T47D (cell line): ENCODE results near the gene PYCARD.

ENCODE experiments used
- DNase-seq, 2 experiments: peaks; one replicate each; pipeline versions ENCODE4 v3.0.0 to v3.0.0-alpha.2; 2011 to 2012; ENCODE audit warnings: low read depth in 1 of 2, low spot score in 1 of 2
- JUND ChIP-seq: IDR thresholded peaks from 2 replicates; pipeline ENCODE4 v1.6.1; 2012; ENCODE audit warnings: low read depth
- in situ Hi-C: cut with HindIII; loops from 2 replicates; pipeline ENCODE4 v1.10.0; 2016; ENCODE audit warnings: low sequenced_read_pairs, low pct_unique_long_range_greater_than_20kb

The PYCARD gene

GRCh38 chr16:31192856-31193642 is 9.5 kb downstream of the PYCARD start:
- DNase-seq: no peak
- in situ Hi-C loops: no loop called here
- no peak for TF ChIP-seq JUND

- TF ChIP-seq JUND: no peak
- DNase-seq: no peak
- in situ Hi-C loops: no loop called here
These were observed 10.7 kb downstream of the PYCARD start for GRCh38 chr16:31191697-31192428.

DNA sequence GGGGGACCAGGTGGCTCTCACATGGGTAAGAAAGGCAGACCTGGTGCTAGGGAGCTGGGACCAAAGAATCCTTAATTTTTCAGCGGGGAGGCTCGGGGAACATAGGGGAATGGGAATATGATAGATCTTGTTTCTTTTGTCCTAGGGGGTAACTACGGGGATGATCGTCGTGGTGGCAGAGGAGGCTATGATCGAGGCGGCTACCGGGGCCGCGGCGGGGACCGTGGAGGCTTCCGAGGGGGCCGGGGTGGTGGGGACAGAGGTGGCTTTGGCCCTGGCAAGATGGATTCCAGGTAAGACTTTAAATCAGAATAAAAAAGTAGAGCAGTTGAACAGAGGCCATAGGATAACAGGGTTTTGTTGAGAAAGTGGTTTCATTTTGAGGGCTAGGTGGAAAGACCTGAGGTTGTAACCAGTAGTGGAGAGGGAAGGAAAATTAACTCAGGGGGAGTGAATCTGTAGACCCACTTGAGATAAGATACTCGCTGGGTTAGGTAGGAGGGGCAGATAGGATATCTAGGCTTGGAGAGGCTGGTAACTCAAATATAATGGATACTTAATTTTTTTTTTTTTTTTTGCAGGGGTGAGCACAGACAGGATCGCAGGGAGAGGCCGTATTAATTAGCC is 11.6 kb downstream of the PYCARD start:
- DNase-seq: no peak
- TF ChIP-seq JUND: no peak
- in situ Hi-C loops: no loop called here

GRCh38 chr16:31190061-31190460 is 12.5 kb downstream of the PYCARD start:
- DNase-seq: no peak
- in situ Hi-C loops: no loop called here
- TF ChIP-seq JUND: no peak

DNA sequence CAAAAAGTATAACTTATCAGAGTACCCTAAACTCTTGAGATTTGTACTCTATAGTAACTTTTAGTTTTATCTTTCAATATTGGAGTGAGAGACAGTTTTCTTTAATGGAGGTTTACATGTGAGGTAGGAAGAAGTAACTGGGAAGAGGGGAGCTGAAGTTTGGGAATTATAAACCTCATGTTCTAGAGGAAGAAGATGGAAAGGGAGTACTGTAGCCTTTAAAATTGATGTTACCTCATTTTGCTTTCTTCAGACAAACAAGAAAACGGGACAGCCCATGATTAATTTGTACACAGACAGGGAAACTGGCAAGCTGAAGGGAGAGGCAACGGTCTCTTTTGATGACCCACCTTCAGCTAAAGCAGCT is 13.2 kb downstream of the PYCARD start:
- in situ Hi-C loops: no loop called here
- DNase-seq: no peak
- TF ChIP-seq JUND: no peak

DNA sequence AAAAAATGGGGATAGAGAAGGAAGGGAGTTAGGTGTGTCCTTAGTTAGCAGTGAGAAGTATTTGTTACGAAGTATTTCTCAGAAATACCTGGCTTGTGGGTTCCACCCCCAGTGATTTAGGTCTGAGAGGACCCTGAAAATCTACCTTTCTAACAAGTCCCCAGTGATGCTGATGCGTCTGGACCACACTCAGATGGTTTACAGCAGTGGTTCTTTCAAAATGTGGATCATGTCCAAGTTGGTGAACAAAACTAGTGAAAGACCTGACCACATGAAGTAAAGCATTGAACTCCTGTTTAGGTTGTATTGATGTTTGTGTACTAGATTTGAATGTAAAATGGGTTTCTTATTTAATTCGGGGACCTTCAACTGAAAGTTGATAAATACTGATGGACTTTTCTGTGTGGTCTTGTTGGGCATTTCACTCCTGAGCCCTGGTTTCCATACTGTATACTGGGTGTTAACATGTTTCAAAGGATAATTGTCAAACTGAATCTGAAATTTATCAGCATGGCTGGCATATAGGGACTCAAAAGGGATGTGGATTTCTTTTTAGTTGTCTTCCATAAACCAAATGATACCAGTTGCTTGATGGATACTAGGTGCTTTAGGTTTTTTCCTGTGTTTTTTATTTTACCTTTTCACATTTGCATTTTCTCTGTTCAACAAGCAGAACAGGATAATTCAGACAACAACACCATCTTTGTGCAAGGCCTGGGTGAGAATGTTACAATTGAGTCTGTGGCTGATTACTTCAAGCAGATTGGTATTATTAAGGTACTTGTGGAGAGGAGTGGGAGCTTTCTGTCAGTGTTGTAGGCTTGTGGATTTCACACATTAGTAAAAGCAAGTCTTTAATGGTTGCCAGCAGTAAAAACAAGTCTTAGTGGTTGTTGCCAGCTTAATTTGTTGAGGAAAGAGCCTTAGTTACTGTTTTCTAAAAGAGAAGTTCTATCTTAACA is 13.8 kb downstream of the PYCARD start:
- no peak for DNase-seq
- in situ Hi-C loops: no loop called here
- TF ChIP-seq JUND: no peak

- in situ Hi-C loops: no loop called here
- TF ChIP-seq JUND: no peak
- DNase-seq: no peak
These were observed 14.8 kb downstream of the PYCARD start for GRCh38 chr16:31187808-31188189.

DNA sequence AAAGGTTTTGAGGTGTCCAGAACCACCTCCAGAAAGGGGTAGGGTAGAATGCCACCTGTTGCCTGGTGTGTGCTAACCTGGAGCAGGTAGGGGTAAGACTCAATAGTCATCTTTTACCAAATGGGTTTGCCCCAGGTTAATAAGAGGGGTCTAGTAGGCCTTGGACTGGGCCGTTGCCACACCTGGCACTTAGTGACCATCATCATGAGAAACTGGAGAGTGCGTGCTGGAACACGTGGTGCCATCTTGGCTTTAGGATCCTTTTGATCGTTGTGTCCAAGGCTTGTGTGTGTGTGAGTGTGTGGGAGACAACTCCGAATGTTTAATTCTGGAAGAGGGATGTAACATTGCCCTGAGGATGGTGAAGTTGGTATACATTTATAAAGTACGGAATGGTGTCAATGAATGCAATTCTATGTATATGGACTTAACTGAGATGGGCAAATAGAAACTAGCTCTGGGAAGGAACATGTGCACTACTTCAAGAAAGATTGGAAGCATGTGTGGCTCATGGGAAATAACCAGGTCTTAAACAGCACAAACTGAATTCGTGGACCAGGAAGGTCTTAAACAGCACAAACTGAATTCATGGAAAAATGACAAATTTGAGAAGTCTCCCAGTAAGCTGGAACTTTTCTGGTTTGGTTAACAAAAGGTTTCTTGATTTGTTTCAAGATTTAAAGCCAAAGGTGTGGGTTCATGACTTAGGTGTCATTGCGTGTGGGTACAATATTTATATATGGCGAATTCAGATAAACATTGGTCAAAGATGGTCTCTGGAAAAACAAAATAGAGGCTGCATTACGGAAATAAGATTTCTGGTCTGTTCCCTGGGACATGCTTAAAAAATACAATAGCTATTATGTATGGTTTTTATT is 15.4 kb downstream of the PYCARD start:
- no peak for TF ChIP-seq JUND
- in situ Hi-C loops: no loop called here
- no peak for DNase-seq

DNA sequence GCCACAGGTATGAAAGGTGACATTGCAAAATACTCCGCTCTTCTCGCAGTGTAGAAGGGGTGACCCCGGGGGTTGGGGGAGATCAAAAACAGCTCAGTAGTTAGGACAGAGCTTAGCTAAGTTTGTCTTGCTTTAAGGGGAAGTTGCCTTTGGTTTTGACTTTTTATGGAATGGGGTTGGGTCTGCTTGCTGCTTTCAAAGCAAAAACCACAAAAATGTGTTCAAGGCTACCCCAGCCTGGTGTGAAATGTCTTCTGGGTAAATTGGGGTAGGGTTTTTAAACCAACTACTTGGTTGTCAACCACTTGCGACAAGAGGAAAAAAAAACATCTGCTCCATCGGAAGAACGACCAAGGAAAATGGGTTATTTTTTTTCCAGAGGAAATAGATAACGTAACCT is 16.4 kb downstream of the PYCARD start:
- in situ Hi-C loops: no loop called here

DNA sequence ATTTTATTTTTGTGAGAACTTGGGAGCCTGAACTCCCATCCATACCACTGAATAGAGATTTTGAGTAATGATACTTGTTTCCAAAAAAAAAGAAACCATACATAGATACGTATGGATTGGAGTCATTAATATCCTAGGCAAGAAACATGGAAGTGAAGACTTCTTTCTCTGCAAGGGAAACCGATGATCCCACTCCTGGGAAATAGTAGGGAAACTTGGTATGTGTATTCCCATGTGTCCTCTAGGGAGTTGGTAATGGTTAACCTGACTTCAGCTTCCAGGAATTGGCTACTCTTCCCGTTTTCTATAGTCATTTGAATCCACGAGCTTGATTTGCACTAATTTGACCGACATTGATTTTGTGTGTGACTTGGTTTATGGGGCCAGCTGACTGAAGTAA is 17.2 kb downstream of the PYCARD start:
- no peak for TF ChIP-seq JUND
- in situ Hi-C loops: no loop called here
- no peak for DNase-seq

More for the DNA sequence above, 16.4 kb downstream of the PYCARD start:
- TF ChIP-seq JUND: no peak
- no peak for DNase-seq

- DNase-seq: no peak
- TF ChIP-seq JUND: no peak
- in situ Hi-C loops: no loop called here
These were observed 17.7 kb downstream of the PYCARD start for GRCh38 chr16:31184888-31185287.
